Thyroid gland (tissue), 4 donors: ENCODE data around the gene CDH2. TPM values are rescaled to one million over a fixed set of nuclear protein-coding genes. Genes with fewer than 3 reads are reported as not detected.

Experiments
- DNase-seq, 2 donors: peaks; one replicate each; pipeline ENCODE4 v3.0.0-alpha.2; 2019
- H3K27ac ChIP-seq, 3 donors: fragments of 200-600 bp; sonication (generic); 1 replicate in 2 of 3; 2 replicates in 1 of 3; pipeline ENCODE4 v1.5.1; 2016 to 2019; ENCODE audit warnings: mild to moderate bottlenecking in 1 of 3, moderate library complexity in 1 of 3
- H3K27me3 ChIP-seq: fragments of 200-600 bp; sonication (generic); one replicate; pipeline ENCODE4 v1.5.1; 2019
- H3K36me3 ChIP-seq, 2 donors: fragments of 200-600 bp; sonication (generic); one replicate each; pipeline ENCODE4 v1.5.1; 2016 to 2019
- H3K4me1 ChIP-seq, 2 donors: fragments of 200-600 bp; sonication (generic); one replicate each; pipeline ENCODE4 v1.5.1; 2017 to 2019
- H3K4me3 ChIP-seq, 3 donors: fragments of 200-600 bp; sonication (generic); replicated peaks in 1 of 3; 1 replicate in 2 of 3; 2 replicates in 1 of 3; pipeline ENCODE4 v1.5.1; 2016; ENCODE audit warnings: mild to moderate bottlenecking in 1 of 3
- H3K9me3 ChIP-seq: fragments of 200-600 bp; sonication (generic); one replicate; pipeline ENCODE4 v1.5.1; 2017
- POLR2A ChIP-seq, 2 donors: fragments of 450-650 bp; IDR thresholded peaks; one replicate each; pipeline ENCODE4 v1.6.1; 2017; ENCODE audit warnings: antibody characterized with exemption in 2 of 2, mild to moderate bottlenecking in 2 of 2, moderate library complexity in 1 of 2
- WGBS, 2 donors: methylation state at CpG; one replicate each; pipeline ENCODE4 v1.1.5; 2017; 5-methylcytosine and 5-hydroxymethylcytosine counted together
- intact Hi-C: fragments of 100-400 bp; cut with DNase I; formaldehyde crosslinking; loops from one replicate; pipeline ENCODE4 v1.15.1; 2023
- total RNA-seq, 4 donors: library from RNA; depleted of rRNA; stranded (reverse); fragments of >200 nt; gene quantifications; one replicate each; pipeline ENCODE4 v1.2.3, GENCODE V29; 2016
- TF ChIP-seq, protein P1 (sequence below), 6 experiments: fragments of 200-600 bp in 3 of 6; fragments of 450-650 bp in 3 of 6; sonication (generic) in 3 of 6; IDR thresholded peaks; one replicate each; pipeline ENCODE4 v1.5.1; 2016 to 2019; ENCODE audit warnings: antibody characterized with exemption in 6 of 6, mild to moderate bottlenecking in 2 of 6, inconsistent platforms in 1 of 6, moderate library complexity in 1 of 6

The CDH2 gene
- total RNA-seq, 4 donors from 2014 or later = 0.78 to 7.9 (median 3.3) TPM

DNA sequence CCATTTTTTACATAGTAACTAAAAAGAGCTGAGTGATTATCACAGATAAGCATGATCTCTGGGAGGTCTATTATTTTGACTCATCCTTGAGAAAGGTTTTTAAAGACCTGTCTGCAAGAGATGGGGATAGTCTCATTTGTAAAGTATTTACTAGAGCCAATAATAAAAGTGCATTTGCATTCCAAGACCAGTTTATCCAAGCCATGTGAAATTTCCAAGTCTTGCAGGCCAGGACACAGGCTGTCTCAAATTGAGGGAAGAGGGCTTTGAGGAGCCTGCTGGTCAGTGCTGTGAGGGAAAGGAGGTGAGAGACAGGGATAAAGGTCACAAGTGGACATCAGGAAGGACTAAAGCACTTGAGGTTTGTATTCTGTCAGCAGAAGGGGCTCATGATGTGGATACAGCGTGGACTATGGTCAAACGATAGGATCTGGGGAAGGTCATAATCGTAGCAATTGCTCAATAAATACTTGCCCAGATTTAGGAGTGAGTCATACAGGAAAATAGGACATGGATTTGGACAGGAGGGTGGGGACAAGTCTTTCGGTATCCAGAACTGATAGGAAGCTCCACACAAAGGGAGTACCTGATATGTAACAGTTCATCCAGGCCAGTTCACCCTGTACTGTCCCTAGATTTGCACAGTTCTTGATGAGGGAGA lies 6.6 kb upstream of the CDH2 start:
- intact Hi-C loops = no loop called here
- 86 to 92% methylated on average over 4 of the region's 4 CpGs for WGBS, 2 donors
- Histone ChIP-seq H3K27me3 (no peaks in the 10 kb centered on the region), H3K4me3 (no peak overlapping the region), H3K36me3 (no peaks in the 10 kb centered on the region), H3K9me3 (no peaks in the 10 kb centered on the region), H3K27ac (no peak overlapping the region), H3K4me1 (peaks cover 0 to under 1% of the 10 kb centered on the region in 2 donors)
- DNase-seq = no peak
- no peak for TF ChIP-seq POLR2A (IDR thresholded peaks at IDR 0.05)
- TF ChIP-seq, protein P1, sequence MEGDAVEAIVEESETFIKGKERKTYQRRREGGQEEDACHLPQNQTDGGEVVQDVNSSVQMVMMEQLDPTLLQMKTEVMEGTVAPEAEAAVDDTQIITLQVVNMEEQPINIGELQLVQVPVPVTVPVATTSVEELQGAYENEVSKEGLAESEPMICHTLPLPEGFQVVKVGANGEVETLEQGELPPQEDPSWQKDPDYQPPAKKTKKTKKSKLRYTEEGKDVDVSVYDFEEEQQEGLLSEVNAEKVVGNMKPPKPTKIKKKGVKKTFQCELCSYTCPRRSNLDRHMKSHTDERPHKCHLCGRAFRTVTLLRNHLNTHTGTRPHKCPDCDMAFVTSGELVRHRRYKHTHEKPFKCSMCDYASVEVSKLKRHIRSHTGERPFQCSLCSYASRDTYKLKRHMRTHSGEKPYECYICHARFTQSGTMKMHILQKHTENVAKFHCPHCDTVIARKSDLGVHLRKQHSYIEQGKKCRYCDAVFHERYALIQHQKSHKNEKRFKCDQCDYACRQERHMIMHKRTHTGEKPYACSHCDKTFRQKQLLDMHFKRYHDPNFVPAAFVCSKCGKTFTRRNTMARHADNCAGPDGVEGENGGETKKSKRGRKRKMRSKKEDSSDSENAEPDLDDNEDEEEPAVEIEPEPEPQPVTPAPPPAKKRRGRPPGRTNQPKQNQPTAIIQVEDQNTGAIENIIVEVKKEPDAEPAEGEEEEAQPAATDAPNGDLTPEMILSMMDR (IDR thresholded peaks at IDR 0.05) = no peak

DNA sequence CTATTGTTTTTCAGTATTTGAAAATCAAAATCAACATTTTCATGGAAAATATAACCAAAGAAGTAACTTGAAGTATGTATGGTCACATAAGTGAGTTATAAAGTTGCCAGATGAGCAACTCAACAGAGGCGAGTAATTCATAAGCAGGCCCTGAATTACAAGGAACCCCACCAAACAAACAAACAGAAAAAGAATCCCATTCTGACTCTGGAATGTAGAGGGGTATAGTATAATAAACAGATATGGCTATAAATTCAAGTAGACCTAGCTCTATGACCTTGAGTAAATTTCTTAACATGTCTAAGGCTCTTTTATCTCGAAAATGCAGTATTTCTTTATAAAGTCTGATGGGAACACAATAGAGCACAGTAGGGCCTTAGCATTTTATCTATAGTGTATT lies 4.7 kb upstream of the CDH2 start:
- intact Hi-C loops = no loop called here
- Histone ChIP-seq H3K36me3 (no peaks in the 10 kb centered on the region), H3K27ac (no peak overlapping the region), H3K4me3 (no peak overlapping the region), H3K27me3 (no peaks in the 10 kb centered on the region), H3K4me1 (peaks cover 0 to 7% of the 10 kb centered on the region in 2 donors), H3K9me3 (no peaks in the 10 kb centered on the region)
- no peak for TF ChIP-seq POLR2A (IDR thresholded peaks at IDR 0.05)
- 75 to 83% methylated on average over 2 of the region's 2 CpGs for WGBS, 2 donors
- no peak for DNase-seq

DNA sequence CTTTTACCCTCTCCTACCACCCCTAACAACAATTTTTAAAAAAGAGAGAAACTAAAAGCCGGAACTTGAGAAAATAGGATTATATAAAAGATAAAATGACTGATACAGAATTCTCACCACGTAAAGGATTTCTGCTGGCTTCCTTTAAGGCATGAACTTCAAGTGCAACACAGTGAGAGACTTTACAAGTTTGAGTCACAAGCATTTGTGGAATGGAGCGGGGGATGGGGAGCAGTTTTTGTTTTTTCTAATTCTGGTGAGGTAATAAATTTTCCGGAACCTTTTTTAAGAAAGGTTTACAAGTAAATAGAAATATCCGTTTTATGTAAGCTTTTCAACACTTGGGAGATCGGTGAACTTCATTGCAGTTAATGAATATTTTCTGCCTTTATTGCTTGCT lies 1.8 kb upstream of the CDH2 start:
- peak overlapping the region in 1 of 3 donors; percentile 48 for H3K27ac ChIP-seq
- no peak overlapping the region for H3K4me3 ChIP-seq
- intact Hi-C loops = no loop called here
- no peaks in the 10 kb centered on the region for H3K36me3 ChIP-seq
- TF ChIP-seq, protein P1 (IDR thresholded peaks at IDR 0.05) = no peak
- TF ChIP-seq POLR2A (IDR thresholded peaks at IDR 0.05) = no peak
- no peaks in the 10 kb centered on the region for H3K9me3 ChIP-seq
- peak; percentile 4 to 10 for DNase-seq
- 53 to 56% methylated on average over 6 of the region's 6 CpGs for WGBS, 2 donors
- no peaks in the 10 kb centered on the region for H3K27me3 ChIP-seq
- peaks cover 4 to 17% of the 10 kb centered on the region in 2 donors for H3K4me1 ChIP-seq

DNA sequence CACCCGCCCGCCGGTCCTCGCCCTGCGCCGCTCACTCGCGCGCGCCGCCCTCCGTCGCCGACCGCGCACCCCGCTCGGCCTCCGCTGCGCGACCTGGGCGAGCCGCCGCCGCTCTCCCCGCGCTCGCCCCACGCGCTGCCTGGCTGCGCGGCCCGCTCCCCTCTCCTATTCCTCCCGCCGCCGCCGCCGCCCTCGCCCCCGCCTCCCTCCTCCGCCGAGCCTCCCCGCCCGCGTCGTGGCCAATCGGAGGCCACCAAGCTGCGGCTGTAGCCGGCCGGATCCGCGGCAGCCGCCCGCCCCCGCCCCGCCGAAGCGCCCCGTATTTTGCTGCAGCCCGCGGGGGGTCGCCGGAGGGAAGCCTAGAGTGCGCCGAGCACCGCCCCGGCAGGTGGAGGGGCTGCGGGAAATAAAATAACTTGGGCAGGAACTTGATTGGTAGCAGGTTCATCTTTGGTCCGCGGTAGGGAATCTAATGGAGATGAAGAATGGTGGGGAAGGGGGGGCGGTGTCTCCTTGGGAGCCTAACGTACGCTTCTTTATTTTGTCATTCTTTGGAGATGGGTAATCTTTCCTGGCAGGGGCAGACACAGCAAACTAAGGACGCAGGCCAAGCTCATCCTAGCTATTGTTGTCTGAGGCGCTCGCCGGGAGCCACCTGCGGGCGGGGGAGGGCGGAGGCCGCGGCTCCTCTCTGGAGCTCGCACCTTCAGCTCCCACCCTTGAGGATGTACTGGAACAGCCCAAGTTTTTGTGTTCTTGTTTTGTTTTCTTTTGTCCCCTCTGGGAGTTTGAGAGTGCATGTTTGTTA lies 1.1 kb upstream of the CDH2 start:
- H3K4me1 ChIP-seq = peaks cover 4 to 17% of the 10 kb centered on the region in 2 donors
- WGBS, 2 donors = 2% methylated on average over 35 to 36 of the region's 83 CpGs
- H3K4me3 ChIP-seq = peak overlapping the region in 2 of 3 donors; percentile 32 to 44
- TF ChIP-seq, protein P1 (IDR thresholded peaks at IDR 0.05) = no peak
- TF ChIP-seq POLR2A (IDR thresholded peaks at IDR 0.05) = no peak
- peak; percentile 33 to 46 for DNase-seq
- intact Hi-C loops = no loop called here
- no peaks in the 10 kb centered on the region for H3K36me3 ChIP-seq
- H3K27me3 ChIP-seq = no peaks in the 10 kb centered on the region
- H3K9me3 ChIP-seq = no peaks in the 10 kb centered on the region
- H3K27ac ChIP-seq = peak overlapping the region in 1 of 3 donors; percentile 48

DNA sequence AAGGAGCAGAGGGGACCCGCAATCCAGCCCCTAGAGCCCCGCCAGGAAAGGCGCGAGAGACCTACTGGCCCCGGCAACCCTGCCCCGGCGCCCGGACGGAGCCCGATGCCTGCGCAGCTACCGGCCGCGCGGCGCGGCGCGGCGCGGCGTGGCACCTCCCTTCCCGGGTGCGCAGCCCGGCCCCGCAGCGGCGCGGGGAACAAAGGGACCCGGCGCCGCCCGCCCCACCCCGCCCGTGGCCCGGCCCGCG lies 307 bp downstream of the CDH2 start:
- Histone ChIP-seq H3K9me3 (no peaks in the 10 kb centered on the region), H3K36me3 (no peaks in the 10 kb centered on the region), H3K4me1 (peaks cover 4 to 17% of the 10 kb centered on the region in 2 donors), H3K4me3 (peak overlapping the region in 1 of 3 donors; percentile 44), H3K27me3 (no peaks in the 10 kb centered on the region), H3K27ac (peak overlapping the region in 1 of 3 donors; percentile 57)
- intact Hi-C loops = no loop called here
- TF ChIP-seq POLR2A (IDR thresholded peaks at IDR 0.05) = no peak
- TF ChIP-seq, protein P1 (IDR thresholded peaks at IDR 0.05) = no peak
- WGBS, 2 donors = 0 to 2% methylated on average over 3 to 20 of the region's 38 CpGs
- DNase-seq = no peak
